Osteoblast (primary cell): ENCODE measurements around the gene SEZ6L2. TPM values are rescaled to one million over a fixed set of nuclear protein-coding genes. Genes with fewer than 3 reads are reported as not detected.

Experiments used
- DNase-seq: peaks from one replicate; pipeline ENCODE4 v3.0.0; 2011; ENCODE audit warnings: low spot score, mixed read lengths; ENCODE audit not compliant: insufficient read length; ENCODE audit errors: missing footprints
- H2AFZ ChIP-seq: 2 replicates; pipeline ENCODE4 v1.6.0; 2011; ENCODE audit warnings: mild to moderate bottlenecking, low read length
- H3K27ac ChIP-seq: 2 replicates; pipeline ENCODE4 v1.5.1; 2011; ENCODE audit warnings: mild to moderate bottlenecking, low read depth, low read length, moderate library complexity
- H3K27me3 ChIP-seq: 2 replicates; pipeline ENCODE4 v1.6.0; 2012; ENCODE audit warnings: mild to moderate bottlenecking, control low read depth, inconsistent platforms, low read length, moderate library complexity; ENCODE audit not compliant: insufficient read depth
- H3K36me3 ChIP-seq: 2 replicates; pipeline ENCODE4 v1.5.1; 2011; ENCODE audit warnings: mild to moderate bottlenecking, low read length, control low read depth, moderate library complexity; ENCODE audit not compliant: insufficient read depth
- H3K4me1 ChIP-seq: 2 replicates; pipeline ENCODE4 v1.5.1; 2011; ENCODE audit warnings: mild to moderate bottlenecking, low read length, control low read depth, moderate library complexity; ENCODE audit not compliant: insufficient read depth
- H3K4me2 ChIP-seq: 2 replicates; pipeline ENCODE4 v1.6.0; 2011; ENCODE audit warnings: mild to moderate bottlenecking, low read length; ENCODE audit not compliant: insufficient read depth
- H3K4me3 ChIP-seq: fragments of 200-600 bp; sonication (generic); 3 replicates; pipeline ENCODE4 v1.5.1; 2012; ENCODE audit warnings: mild to moderate bottlenecking, low read length, inconsistent platforms; ENCODE audit not compliant: insufficient read depth
- H3K79me2 ChIP-seq: 2 replicates; pipeline ENCODE4 v1.6.0; 2012; ENCODE audit warnings: mild to moderate bottlenecking, low read length, control low read depth, inconsistent platforms; ENCODE audit not compliant: insufficient read depth
- H3K9me3 ChIP-seq: 2 replicates; pipeline ENCODE4 v1.5.1; 2011; ENCODE audit warnings: low read depth, low read length, control low read depth
- H4K20me1 ChIP-seq: 2 replicates; pipeline ENCODE4 v1.6.0; 2012; ENCODE audit warnings: mild to moderate bottlenecking, low read length, control low read depth; ENCODE audit not compliant: insufficient read depth
- total RNA-seq: library from RNA; depleted of rRNA; stranded (reverse); fragments of >200 nt; gene quantifications from 2 replicates; pipeline ENCODE4 v1.2.3, GENCODE V29; 2012
- TF ChIP-seq, protein P1 (sequence below): IDR thresholded peaks from 2 replicates; pipeline ENCODE4 v1.5.1; 2011; ENCODE audit warnings: mild to moderate bottlenecking, low read depth, low read length, moderate library complexity; ENCODE audit errors: extremely low read depth

The SEZ6L2 gene
- total RNA-seq, 1 donor: 2.9 TPM

DNA sequence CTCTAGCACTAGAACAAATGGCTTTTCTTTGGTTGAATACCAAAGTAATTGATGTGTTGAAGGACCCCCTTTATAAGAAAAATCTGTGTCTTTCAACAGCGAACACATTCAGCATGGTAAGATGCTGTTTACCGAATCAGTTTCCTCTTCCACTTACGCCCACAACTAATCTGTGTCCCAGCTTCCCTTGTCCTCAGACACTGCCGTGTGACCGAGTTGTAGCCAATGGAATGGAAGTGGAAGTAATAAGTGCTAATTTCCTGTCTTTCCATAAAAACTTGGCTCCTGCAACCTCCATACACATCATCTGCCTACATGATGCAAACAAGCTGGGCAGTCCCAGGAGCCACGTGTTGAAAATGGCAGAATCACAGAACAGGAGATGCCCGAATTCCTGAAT, 46.7 kb downstream of the SEZ6L2 start:
- peaks cover 12% of the 10 kb centered on the region for H3K4me1 ChIP-seq
- no peaks in the 10 kb centered on the region for H3K9me3 ChIP-seq
- no peak overlapping the region for H3K4me3 ChIP-seq
- peak; percentile 54 for DNase-seq
- peaks cover 2% of the 10 kb centered on the region for H4K20me1 ChIP-seq
- peaks cover 13% of the 10 kb centered on the region for H3K36me3 ChIP-seq
- no peak overlapping the region for H3K27ac ChIP-seq
- no peak overlapping the region for H2AFZ ChIP-seq
- no peak overlapping the region for H3K4me2 ChIP-seq
- TF ChIP-seq, protein P1, sequence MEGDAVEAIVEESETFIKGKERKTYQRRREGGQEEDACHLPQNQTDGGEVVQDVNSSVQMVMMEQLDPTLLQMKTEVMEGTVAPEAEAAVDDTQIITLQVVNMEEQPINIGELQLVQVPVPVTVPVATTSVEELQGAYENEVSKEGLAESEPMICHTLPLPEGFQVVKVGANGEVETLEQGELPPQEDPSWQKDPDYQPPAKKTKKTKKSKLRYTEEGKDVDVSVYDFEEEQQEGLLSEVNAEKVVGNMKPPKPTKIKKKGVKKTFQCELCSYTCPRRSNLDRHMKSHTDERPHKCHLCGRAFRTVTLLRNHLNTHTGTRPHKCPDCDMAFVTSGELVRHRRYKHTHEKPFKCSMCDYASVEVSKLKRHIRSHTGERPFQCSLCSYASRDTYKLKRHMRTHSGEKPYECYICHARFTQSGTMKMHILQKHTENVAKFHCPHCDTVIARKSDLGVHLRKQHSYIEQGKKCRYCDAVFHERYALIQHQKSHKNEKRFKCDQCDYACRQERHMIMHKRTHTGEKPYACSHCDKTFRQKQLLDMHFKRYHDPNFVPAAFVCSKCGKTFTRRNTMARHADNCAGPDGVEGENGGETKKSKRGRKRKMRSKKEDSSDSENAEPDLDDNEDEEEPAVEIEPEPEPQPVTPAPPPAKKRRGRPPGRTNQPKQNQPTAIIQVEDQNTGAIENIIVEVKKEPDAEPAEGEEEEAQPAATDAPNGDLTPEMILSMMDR: no peak
- H3K27me3 ChIP-seq: no peaks in the 10 kb centered on the region
- H3K79me2 ChIP-seq: no peaks in the 10 kb centered on the region

DNA sequence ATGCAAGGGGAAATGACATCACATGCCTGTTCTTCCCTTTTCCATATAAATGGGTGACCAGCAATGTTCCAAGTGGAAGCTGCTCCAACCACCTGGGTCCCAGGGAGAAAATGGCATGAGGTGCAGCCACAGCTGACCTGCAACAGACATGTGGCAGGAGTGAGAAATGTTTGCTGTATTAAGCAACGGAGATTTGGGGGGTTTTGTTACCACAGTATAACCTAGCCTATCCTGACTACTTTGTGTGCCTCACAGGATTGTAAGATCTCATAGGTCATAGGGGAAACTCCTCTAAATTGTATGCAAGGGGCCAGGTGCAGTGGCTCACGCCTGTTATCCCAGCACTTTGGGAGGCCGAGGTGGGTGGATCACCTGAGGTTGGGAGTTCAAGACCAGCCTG, 48.4 kb downstream of the SEZ6L2 start:
- TF ChIP-seq, protein P1: no peak
- Histone ChIP-seq H3K4me1 (no peaks in the 10 kb centered on the region), H3K9me3 (no peaks in the 10 kb centered on the region), H2AFZ (no peak overlapping the region), H3K27ac (no peak overlapping the region), H3K4me2 (no peak overlapping the region), H4K20me1 (peaks cover 2% of the 10 kb centered on the region), H3K4me3 (no peak overlapping the region), H3K36me3 (peaks cover 26% of the 10 kb centered on the region), H3K79me2 (no peaks in the 10 kb centered on the region), H3K27me3 (no peaks in the 10 kb centered on the region)
- DNase-seq: peak; percentile 48

DNA sequence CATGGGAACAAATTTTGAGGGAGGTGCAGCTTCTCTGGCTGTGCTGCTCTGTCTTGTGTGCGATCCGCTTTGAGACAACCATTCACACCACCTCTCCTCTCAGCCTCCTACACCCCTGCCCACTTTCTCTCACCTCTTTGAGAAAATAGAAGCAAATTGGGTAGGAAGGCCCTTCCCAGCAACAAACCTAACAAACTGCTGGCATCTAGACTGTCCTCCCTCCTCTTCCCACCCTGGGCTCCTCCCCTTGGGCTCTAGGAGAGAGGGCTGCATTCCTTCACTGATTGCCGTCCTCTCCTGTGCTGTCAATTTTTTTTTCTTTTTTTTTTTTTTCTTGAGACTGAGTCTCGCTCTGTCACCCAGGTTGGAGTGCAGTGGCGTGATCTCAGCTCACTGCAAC, 49.8 kb downstream of the SEZ6L2 start:
- H3K36me3 ChIP-seq: peaks cover 41% of the 10 kb centered on the region
- H4K20me1 ChIP-seq: peaks cover 12% of the 10 kb centered on the region
- H3K4me3 ChIP-seq: no peak overlapping the region
- peak; percentile 6 for DNase-seq
- H3K27ac ChIP-seq: no peak overlapping the region
- TF ChIP-seq, protein P1: no peak
- H3K4me2 ChIP-seq: no peak overlapping the region
- H3K4me1 ChIP-seq: no peaks in the 10 kb centered on the region
- H3K27me3 ChIP-seq: no peaks in the 10 kb centered on the region
- no peaks in the 10 kb centered on the region for H3K79me2 ChIP-seq
- no peaks in the 10 kb centered on the region for H3K9me3 ChIP-seq
- H2AFZ ChIP-seq: no peak overlapping the region

DNA sequence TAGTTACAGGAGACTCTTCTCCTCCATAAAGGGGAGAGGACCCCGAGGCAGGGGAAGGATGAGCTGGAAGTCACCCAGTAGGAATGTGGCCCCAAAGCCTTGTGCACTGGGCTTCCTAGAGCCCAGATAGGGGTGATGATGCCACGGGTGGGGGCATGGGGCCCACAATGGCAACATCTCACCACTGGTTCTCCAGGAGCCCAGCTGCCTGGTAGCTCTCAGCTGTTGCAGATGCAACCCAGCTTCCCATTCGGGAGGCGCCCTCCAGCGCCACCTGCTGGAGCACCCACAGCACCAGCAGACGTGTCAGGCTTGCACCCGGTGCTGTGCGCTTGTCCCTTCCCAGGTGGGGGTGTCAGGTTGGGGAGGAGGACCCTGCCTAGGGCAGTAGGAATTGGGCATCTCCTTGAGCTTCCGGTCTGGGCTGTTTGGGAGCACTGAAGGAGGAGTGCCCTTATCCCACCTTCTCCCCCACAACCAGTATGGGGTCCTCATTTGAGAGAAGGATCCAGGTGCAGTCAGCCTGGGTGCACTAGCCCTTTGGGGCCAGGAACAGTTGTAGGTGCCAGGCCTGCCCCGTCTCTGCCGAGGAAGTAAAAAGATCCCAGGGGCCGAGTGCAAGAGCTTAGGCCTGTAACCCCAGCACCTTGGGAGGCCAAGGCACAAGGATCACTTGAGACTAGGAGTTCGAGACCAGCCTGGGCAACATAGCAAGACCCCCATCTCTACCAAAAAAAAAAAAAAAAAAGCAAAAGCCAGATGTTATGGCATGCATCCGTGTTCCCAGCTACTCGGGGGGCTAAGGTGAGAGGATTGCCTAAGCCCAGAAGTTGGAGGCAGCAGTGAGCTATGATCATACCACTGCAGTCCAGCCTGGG, 50.7 kb downstream of the SEZ6L2 start:
- Histone ChIP-seq H3K4me3 (no peak overlapping the region), H4K20me1 (peaks cover 12% of the 10 kb centered on the region), H2AFZ (no peak overlapping the region), H3K4me1 (no peaks in the 10 kb centered on the region), H3K36me3 (peaks cover 48% of the 10 kb centered on the region), H3K4me2 (no peak overlapping the region), H3K79me2 (no peaks in the 10 kb centered on the region), H3K27me3 (no peaks in the 10 kb centered on the region), H3K9me3 (no peaks in the 10 kb centered on the region), H3K27ac (no peak overlapping the region)
- DNase-seq: peak; percentile 92
- TF ChIP-seq, protein P1: peak; percentile 85
